Measurements from ENCODE around the gene ABHD15.
A peak's percentile ranks its signal among the peaks of the same experiment; 100 is the strongest.

The ABHD15 gene

GRCh38 chr17:29588562-29589411, 21.9 kb upstream of the ABHD15 start:
- DNase-seq (ENCODE audit: low read depth): peak; percentile 69
- H3K4me3 ChIP-seq (ENCODE audit: low read depth, low read length): peak overlapping the region; percentile 75
- peak; percentile 69 for TF ChIP-seq MAX (IDR thresholded peaks at IDR 0.05; ENCODE audit: low read depth, low read length)
- peak; percentile 46; the same call in 1 of the 2 replicates for TF ChIP-seq MYC (IDR thresholded peaks at IDR 0.05; ENCODE audit: low read depth, low read length)
- TF ChIP-seq POLR2A (IDR thresholded peaks at IDR 0.05; ENCODE audit: extremely low read depth, insufficient read length): no peak

- no peak for TF ChIP-seq MYC (IDR thresholded peaks at IDR 0.05; ENCODE audit: low read depth, low read length)
- no peak for TF ChIP-seq CTCF (IDR thresholded peaks at IDR 0.05; ENCODE audit: low read depth, low read length)
- no peak for TF ChIP-seq MAX (IDR thresholded peaks at IDR 0.05; ENCODE audit: low read depth, low read length)
- no peak for TF ChIP-seq POLR2A (IDR thresholded peaks at IDR 0.05; ENCODE audit: extremely low read depth, insufficient read length)
Observed at GRCh38 chr17:29588017-29588561, 21.3 kb upstream of the ABHD15 start.

GRCh38 chr17:29587591-29587990, 20.8 kb upstream of the ABHD15 start:
- DNase-seq (ENCODE audit: low read depth): no peak
- peak overlapping the region; percentile 75 for H3K4me3 ChIP-seq (ENCODE audit: low read depth, low read length)
- TF ChIP-seq CTCF (IDR thresholded peaks at IDR 0.05; ENCODE audit: low read depth, low read length): no peak
- TF ChIP-seq POLR2A (IDR thresholded peaks at IDR 0.05; ENCODE audit: extremely low read depth, insufficient read length): no peak
- no peak for TF ChIP-seq MYC (IDR thresholded peaks at IDR 0.05; ENCODE audit: low read depth, low read length)
- no peak for TF ChIP-seq MAX (IDR thresholded peaks at IDR 0.05; ENCODE audit: low read depth, low read length)

More at GRCh38 chr17:29588017-29588561, 21.3 kb upstream of the ABHD15 start:
- no peak for DNase-seq (ENCODE audit: low read depth)
- peak overlapping the region; percentile 75 for H3K4me3 ChIP-seq (ENCODE audit: low read depth, low read length)

GRCh38 chr17:29586676-29587469, 20.0 kb upstream of the ABHD15 start:
- DNase-seq (ENCODE audit: low read depth): no peak
- peak overlapping the region; percentile 75 for H3K4me3 ChIP-seq (ENCODE audit: low read depth, low read length)
- TF ChIP-seq MYC (IDR thresholded peaks at IDR 0.05; ENCODE audit: low read depth, low read length) (no peak), CTCF (IDR thresholded peaks at IDR 0.05; ENCODE audit: low read depth, low read length) (no peak), MAX (IDR thresholded peaks at IDR 0.05; ENCODE audit: low read depth, low read length) (no peak), POLR2A (IDR thresholded peaks at IDR 0.05; ENCODE audit: extremely low read depth, insufficient read length) (no peak)

GRCh38 chr17:29585080-29585751, 18.4 kb upstream of the ABHD15 start:
- TF ChIP-seq CTCF (IDR thresholded peaks at IDR 0.05; ENCODE audit: low read depth, low read length): peak; percentile 50
- no peak for TF ChIP-seq MAX (IDR thresholded peaks at IDR 0.05; ENCODE audit: low read depth, low read length)
- TF ChIP-seq POLR2A (IDR thresholded peaks at IDR 0.05; ENCODE audit: extremely low read depth, insufficient read length): no peak
- TF ChIP-seq MYC (IDR thresholded peaks at IDR 0.05; ENCODE audit: low read depth, low read length): no peak
- DNase-seq (ENCODE audit: low read depth): no peak
- H3K4me3 ChIP-seq (ENCODE audit: low read depth, low read length): no peak overlapping the region
